GM19099 (cell line): ENCODE measurements around the gene NOS1AP.

Experiments
- POLR2A ChIP-seq: IDR thresholded peaks from 3 replicates; pipeline ENCODE4 v1.6.1; 2011; ENCODE audit warnings: low read depth; ENCODE audit not compliant: insufficient read length; ENCODE audit errors: extremely low read depth

NOS1AP gene

DNA sequence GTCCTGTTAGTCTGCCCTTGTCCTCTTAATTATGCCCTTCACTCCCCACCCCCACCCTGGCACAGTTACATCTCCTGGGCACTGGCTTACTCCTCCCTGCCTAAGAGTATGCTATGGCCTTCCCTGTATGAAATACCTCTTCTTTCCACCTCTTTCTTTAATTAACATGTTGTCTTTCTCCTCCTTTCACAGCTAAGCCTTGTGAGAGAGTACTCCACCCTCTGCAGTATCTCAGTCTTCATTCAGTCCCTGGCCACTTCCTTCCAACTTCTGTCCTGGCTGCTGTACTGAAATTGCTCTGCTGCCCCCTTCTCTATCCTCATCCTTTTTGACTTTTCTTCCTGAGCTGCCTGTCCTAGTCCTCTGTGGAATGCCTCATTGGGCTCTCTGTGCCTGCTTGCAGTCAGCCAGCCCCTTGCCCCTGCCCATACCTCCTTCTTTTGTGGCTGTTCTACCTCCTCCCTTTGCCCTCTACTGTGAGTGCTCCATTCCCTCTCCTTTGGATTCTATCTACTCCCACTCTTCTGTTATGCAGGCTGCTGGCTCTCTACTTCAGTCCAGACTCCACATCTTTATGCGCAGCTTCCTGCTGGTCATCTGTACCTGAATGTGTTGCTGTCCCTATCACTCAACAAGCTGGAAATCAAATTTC lies 8.3 kb downstream of the NOS1AP start:
- no peak for TF ChIP-seq POLR2A

DNA sequence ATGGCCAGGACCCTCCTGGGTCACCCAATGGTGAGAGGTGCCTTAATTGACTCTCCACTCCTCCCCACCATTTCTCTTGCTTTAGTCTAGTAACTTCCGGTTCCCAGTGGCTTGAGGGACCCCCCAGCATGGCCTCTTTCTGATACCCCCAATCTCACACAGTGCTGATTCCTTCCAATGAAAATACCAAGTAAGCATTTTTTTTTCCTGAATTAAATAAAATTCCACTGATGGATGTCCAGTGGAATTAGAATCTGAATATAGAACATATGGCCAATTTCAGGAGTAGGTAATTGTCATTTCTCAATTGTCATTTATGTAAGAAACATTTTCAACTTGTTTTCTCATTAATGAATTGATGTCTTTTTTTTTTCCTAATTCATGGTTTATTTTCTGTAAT lies 9.5 kb downstream of the NOS1AP start:
- TF ChIP-seq POLR2A = no peak

DNA sequence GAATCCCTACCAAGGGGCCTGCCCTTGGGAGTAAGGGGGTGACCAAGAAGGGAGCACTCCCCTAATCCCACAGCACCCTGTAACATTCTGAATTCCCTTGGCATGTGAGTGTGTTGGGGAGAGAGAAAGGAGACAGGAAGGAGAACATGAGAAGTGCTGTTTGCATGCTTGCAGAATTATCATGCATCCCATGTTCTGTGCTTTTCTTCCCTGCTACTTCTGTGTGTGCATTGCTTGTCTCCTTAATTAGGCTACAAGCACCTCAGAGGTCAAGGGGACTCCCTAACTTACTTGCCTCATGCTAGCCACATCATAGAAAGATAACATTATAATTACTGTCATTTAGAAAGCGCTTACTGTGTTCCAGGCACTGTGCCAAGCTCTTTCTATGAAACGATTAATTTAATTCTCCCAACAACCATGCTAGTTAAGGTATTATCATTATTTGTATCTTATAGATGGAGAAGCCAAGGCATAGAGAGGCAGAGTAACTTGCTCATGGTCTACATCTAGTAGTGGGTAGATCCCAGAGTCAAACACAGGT lies 11.1 kb downstream of the NOS1AP start:
- no peak for TF ChIP-seq POLR2A

DNA sequence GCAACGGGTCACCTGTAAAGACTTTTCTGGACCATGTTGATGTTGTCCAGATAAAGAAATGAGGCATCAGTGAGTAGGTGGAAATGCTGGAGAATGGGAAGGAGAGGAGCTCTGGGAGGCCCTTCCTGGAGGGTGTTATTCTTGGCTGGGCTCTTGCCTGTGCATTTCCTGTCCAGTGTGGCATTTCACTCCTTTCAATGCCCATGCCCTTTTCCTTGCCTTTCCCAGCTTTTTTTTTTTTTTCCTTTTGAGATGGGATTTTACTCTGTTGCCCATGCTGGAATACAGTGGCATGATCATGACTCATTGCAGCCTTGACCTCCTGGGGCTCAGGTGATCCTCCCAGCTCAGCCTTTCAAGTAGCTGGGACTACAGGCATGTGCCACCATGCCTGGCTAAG lies 11.8 kb downstream of the NOS1AP start:
- no peak for TF ChIP-seq POLR2A

DNA sequence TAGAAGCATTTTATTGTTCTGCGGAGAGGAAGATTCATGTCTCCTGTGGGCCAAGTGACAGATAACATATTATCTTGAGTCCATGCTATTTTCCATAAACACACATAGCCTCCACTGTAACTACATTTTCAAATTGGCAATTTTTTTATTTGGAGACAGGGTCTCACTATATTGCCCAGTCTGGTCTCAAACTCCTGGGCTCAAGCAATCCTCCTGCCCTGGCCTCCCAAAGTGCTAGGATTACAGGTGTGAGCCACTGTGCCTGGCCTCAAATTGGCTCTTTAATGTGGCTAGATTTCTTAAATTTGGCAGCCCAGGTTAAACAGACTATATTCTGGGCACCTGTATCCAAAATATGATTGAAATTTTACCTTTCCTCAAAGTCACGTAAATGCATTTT lies 13.8 kb downstream of the NOS1AP start:
- TF ChIP-seq POLR2A = no peak

DNA sequence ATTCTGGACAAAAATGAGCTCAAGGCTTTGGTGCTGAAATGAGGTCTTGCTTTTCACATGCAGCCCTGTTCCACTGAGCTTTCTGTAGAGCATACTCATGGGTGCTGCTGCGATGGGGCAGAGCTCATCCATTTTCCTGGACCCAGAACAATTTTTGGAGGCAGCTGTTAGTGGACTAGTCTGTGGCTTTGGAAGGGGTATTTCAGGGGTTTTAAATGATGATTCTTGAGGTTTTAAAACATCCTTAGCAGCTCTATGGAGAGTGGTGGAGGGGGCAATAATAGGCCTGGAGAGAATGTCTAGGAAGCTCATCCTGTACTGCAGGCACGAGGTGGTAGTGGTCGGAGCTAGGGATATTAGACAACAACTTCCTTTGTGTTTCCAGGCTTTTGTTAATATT lies 16.5 kb downstream of the NOS1AP start:
- TF ChIP-seq POLR2A = no peak

DNA sequence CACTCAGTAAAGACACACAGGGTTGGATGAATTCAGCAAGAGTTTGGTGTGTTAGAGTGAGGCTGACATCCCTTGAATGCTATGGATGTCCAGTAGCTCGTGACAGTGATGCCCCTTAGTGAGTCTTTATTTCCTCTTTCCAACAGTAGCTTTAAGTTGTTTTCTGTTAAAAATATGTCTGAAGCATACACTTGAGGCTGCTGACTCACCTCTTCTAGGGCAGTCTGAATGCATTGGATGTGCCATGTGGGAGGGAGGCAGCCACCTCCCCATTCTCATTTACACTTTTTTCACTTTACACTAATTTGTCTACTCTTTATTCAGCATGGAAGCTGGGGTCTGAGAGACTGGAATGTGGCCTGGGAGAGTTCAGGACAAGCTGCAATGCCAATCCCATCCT lies 17.6 kb downstream of the NOS1AP start:
- no peak for TF ChIP-seq POLR2A

DNA sequence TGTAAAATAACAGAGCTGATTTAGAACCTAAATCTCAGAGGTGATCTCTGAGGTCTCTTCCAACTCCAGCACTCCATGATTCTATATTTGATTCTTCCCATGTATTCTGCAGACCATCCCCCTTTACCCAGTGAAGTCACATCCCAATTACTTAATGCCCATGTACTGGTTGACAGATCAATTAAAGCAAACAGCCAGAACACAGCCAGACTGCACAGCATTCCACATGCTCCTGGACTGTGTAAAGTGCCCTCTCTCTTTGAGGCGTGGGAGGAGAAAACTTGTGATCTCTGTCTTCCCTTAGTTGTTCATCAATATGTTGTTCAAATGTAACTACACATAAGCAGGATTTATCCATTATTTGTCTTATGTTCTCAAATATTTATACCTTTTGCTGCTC lies 18.1 kb downstream of the NOS1AP start:
- TF ChIP-seq POLR2A = no peak

DNA sequence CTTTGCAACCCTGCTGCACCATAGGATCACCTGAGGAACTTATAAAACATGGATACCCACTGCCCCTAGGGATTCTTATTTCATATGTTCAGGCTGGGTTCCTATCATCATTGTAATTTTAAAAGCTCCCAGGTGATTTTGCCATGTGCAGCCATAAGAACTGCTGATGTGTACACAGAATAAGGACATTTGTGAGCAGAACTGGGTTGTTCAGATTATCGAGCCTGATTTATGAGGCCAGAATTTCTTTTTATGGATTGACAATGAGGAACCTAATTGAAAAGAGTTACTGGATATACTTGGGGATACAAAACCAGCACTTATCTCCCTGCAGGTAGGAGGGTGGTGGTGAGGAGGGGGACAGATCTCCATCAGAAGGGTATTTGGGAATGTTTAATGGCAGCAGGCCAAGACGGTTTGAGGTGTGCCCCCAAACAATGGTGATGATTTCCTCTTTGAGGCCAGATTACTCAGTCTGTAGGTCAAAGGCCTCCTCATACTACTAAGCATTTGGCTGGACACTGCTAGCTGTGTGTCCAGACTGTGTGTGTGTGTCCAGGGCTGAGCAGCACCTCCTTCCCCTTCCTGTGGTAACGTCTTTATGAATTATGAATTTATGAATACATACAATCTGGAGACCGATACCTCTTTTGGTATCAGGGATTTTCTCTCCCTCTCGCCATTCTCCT lies 18.9 kb downstream of the NOS1AP start:
- no peak for TF ChIP-seq POLR2A

DNA sequence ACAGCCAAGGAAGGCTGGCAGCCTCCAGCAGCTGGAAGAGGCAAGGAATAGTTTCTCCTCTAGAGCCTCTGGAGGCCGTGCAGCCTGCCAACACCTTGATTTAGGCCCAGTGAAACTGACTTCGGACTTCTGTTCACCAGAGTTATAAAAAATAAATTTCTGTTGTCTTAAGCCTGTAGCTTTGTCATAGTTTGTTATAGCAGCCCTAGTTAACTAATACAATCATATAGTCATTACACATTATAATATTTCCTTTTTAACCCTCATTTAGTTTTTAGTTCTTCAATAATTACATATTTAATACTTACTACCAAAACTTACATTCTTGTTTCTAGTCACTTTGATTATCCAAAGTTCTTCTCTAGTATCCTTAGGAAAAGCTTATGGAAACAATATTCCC lies 20.3 kb downstream of the NOS1AP start:
- no peak for TF ChIP-seq POLR2A

DNA sequence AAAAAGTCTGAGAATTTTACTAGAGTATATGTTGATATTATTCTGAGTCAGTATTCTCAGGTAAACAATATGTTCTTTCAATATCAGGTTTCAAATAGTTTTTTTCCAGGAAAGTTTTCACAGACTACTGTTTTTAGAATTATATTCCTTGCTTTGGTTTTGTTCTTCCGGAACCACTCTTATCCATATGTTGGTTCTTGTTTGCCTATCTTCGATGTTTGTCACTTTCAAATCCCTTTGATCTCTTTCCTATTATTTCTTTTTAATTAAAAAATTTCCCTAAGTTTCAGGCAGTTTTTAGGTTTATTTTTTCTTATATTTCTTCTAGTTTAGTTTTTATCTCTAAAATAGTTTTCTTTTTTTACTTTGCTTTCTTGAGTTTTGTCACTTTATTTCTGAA lies 20.9 kb downstream of the NOS1AP start:
- no peak for TF ChIP-seq POLR2A

DNA sequence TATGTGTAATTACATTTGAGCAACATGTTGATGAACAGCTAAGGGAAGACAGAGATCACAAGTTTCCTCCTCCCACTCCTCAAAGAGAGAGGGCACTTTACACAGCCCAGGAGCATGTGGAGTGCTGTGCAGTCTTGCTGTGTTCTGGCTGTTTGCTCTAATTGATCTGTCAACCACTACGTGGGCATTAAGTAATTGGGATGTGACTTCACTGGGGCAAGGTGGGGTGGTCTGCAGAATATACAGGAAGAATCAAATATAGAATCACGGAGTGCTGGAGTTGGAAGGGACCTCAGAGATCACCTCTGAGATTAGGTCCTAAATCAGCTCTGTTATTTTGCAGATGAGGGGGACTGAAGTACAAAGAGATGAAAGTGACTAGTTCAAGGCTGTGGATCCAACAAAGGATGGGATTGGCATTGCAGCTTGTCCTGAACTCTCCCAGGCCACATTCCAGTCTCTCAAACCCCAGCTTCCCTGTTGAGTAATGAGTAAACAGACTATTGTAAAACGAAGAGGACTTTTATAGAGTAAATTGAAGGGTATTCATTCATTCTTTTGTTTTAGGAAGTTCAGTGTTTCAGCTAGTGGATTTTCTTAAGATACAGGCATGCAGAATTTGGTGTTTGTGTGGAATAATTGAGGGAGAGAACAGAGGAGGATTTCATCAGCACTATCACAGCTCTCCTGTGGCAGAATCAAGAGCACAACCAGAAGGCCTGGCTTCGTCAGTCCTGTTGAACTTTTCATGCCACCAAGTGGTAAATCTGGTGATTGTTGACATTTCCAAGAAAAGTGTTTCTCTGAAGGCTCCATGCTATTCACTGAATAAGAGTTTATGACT lies 22.4 kb downstream of the NOS1AP start:
- no peak for TF ChIP-seq POLR2A

DNA sequence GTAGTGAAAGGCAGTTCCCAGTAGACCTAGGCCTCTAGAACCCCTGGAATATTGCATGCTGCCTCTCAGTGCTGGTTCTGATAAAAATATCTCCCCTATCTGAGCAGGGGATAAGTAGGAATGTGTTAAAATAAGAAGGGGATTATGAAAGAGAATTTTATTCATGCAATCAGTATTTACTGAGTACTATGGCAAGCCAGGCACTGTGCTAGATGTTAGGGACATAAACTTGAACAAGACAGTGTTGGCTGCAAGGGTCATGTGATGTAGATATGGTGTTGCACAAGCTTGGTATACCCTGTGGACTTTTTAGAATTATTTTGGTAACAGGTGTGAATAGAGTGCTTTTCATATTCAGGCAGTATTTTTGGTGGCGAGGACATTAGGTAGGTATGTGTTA lies 23.6 kb downstream of the NOS1AP start:
- TF ChIP-seq POLR2A = no peak

DNA sequence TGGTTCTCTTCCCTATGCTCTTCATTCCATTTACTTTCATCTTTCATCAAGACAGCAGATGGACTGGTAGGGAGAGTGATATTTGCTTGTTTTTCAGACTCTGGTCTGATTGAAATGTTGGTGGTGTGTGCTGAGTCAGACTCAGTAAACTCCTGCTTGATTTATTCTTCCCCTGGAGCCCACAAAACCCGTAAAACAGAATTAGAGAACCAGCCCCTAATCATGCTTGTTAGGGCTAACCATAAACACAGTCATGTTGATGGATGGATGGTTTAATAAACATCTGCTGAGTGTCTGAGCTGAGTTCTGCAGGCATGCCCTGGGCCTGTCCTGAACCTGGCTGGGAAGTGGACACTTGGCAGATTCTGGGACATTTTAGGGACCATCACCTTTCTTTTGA lies 24.8 kb downstream of the NOS1AP start:
- TF ChIP-seq POLR2A = no peak

DNA sequence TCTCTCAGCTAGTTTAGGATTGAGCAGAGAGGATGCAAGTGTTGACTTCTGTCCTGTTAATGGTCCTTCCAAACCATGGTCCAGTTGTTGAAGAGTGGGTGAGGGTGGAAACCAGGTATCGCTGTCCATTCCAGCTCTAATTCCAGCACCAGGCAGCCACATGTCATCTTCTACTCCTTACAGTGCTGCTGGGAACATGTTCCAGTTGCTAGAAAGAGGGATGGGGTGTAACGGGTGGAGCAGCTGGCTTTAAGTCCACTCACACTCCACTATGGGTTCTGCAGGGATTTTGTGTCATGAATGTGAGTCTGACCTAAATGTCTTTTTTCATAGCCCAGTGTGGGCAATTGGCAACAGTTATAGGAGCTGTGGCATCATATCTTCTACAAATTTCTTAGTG lies 25.2 kb downstream of the NOS1AP start:
- TF ChIP-seq POLR2A = no peak

DNA sequence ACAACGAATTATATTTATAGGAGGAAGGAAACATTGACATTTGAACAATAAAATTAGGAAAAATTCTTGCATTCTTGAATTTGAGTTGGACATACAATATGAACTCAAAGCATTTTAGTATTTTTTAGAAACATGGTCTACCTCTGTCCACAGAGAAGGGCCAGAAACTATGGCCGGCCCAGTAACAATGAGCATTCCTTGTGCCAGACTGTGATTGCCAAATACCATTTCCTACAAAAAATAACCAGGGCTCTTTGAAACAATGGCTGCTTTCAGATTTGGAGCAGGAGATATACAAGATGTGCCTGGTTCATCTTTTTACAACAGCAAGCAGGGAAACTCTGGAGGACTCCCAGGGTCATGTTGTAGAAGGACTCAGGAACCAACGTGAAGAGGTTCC lies 38.4 kb downstream of the NOS1AP start:
- TF ChIP-seq POLR2A = no peak

DNA sequence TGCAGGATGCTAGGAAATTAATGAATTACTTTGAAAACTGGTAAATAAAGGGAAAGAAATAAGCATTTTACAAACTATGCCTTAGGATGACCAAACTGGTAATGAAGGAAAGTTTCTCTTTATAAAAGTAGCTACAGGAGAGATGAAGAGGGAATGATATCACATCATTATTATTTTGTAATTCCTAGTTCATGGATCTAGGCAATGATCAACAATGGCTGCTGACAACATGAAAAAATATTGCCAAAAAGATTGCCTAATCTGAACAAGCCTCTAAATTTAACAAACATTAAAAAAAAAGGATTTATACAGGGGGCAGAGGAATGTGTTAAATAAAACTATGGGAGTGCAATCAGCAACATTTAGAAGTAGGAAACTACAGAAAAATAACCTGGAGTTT lies 38.9 kb downstream of the NOS1AP start:
- no peak for TF ChIP-seq POLR2A

DNA sequence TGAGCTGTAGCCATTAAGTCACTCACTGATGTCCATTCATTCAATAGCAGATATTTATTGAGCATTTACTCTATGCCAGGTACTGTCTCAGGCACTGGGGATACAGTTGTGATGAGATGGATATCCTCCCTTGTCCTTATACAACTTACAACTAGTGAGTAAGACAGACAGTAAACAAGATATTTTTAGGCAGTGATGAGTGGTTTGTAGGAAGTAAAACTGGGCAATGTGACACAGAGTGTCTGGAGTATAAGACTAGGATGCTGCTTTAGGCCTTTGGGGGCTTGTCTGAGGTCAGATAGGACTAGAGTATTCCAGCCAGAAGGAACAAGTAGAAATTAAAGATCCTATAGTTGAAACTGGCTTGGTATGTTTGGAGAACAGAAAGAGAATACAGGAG lies 41.4 kb downstream of the NOS1AP start:
- TF ChIP-seq POLR2A = no peak
